Measurements from ENCODE around the gene MEIS2. TPM values are rescaled to one million over a fixed set of nuclear protein-coding genes. Genes with fewer than 3 reads are reported as not detected.

Gene MEIS2
- total RNA-seq, 1 donor from 2014 or later: 6.0 TPM

GRCh38 chr15:37056177-37057121, 43.9 kb downstream of the MEIS2 start:
- DNase-seq: no peak
- Mint-ChIP-seq H3K36me3 (ENCODE audit: unreplicated experiment) (no peaks in the 10 kb centered on the region), H3K27me3 (ENCODE audit: unreplicated experiment) (no peaks in the 10 kb centered on the region), H3K4me1 (ENCODE audit: low read depth, unreplicated experiment) (peaks cover 22% of the 10 kb centered on the region), H3K4me3 (ENCODE audit: unreplicated experiment) (no peak overlapping the region), H3K27ac (ENCODE audit: unreplicated experiment) (no peak overlapping the region), H3K9me3 (ENCODE audit: unreplicated experiment) (peaks cover 2% of the 10 kb centered on the region)
- no peak for TF ChIP-seq CTCF (IDR thresholded peaks at IDR 0.05; ENCODE audit: partially characterized antibody, unreplicated experiment)

- Mint-ChIP-seq H3K36me3 (ENCODE audit: unreplicated experiment) (no peaks in the 10 kb centered on the region), H3K4me1 (ENCODE audit: low read depth, unreplicated experiment) (peaks cover 22% of the 10 kb centered on the region), H3K27ac (ENCODE audit: unreplicated experiment) (no peak overlapping the region), H3K4me3 (ENCODE audit: unreplicated experiment) (no peak overlapping the region), H3K27me3 (ENCODE audit: unreplicated experiment) (no peaks in the 10 kb centered on the region), H3K9me3 (ENCODE audit: unreplicated experiment) (peaks cover 2% of the 10 kb centered on the region)
- DNase-seq: no peak
- TF ChIP-seq CTCF (IDR thresholded peaks at IDR 0.05; ENCODE audit: partially characterized antibody, unreplicated experiment): no peak
Measured at GRCh38 chr15:37055481-37055880, 44.9 kb downstream of the MEIS2 start.

GRCh38 chr15:37054336-37054735, 46.0 kb downstream of the MEIS2 start:
- Mint-ChIP-seq H3K27me3 (ENCODE audit: unreplicated experiment) (no peaks in the 10 kb centered on the region), H3K27ac (ENCODE audit: unreplicated experiment) (no peak overlapping the region), H3K36me3 (ENCODE audit: unreplicated experiment) (no peaks in the 10 kb centered on the region), H3K4me3 (ENCODE audit: unreplicated experiment) (no peak overlapping the region), H3K4me1 (ENCODE audit: low read depth, unreplicated experiment) (peaks cover 22% of the 10 kb centered on the region), H3K9me3 (ENCODE audit: unreplicated experiment) (peaks cover 2% of the 10 kb centered on the region)
- no peak for DNase-seq
- no peak for TF ChIP-seq CTCF (IDR thresholded peaks at IDR 0.05; ENCODE audit: partially characterized antibody, unreplicated experiment)

- no peak for DNase-seq
- no peaks in the 10 kb centered on the region for H3K36me3 Mint-ChIP-seq (ENCODE audit: unreplicated experiment)
- H3K4me1 Mint-ChIP-seq (ENCODE audit: low read depth, unreplicated experiment): peaks cover 18% of the 10 kb centered on the region
- H3K9me3 Mint-ChIP-seq (ENCODE audit: unreplicated experiment): no peaks in the 10 kb centered on the region
- no peaks in the 10 kb centered on the region for H3K27me3 Mint-ChIP-seq (ENCODE audit: unreplicated experiment)
- no peak for TF ChIP-seq CTCF (IDR thresholded peaks at IDR 0.05; ENCODE audit: partially characterized antibody, unreplicated experiment)
- no peak overlapping the region for H3K4me3 Mint-ChIP-seq (ENCODE audit: unreplicated experiment)
- no peak overlapping the region for H3K27ac Mint-ChIP-seq (ENCODE audit: unreplicated experiment)
Measured at GRCh38 chr15:37053166-37053565, 47.2 kb downstream of the MEIS2 start.

- TF ChIP-seq CTCF (IDR thresholded peaks at IDR 0.05; ENCODE audit: partially characterized antibody, unreplicated experiment): no peak
- no peak overlapping the region for H3K4me3 Mint-ChIP-seq (ENCODE audit: unreplicated experiment)
- H3K36me3 Mint-ChIP-seq (ENCODE audit: unreplicated experiment): no peaks in the 10 kb centered on the region
- H3K27ac Mint-ChIP-seq (ENCODE audit: unreplicated experiment): no peak overlapping the region
- H3K4me1 Mint-ChIP-seq (ENCODE audit: low read depth, unreplicated experiment): peaks cover 18% of the 10 kb centered on the region
- no peaks in the 10 kb centered on the region for H3K27me3 Mint-ChIP-seq (ENCODE audit: unreplicated experiment)
- no peaks in the 10 kb centered on the region for H3K9me3 Mint-ChIP-seq (ENCODE audit: unreplicated experiment)
- DNase-seq: no peak
Measured at GRCh38 chr15:37050345-37050744, 50.0 kb downstream of the MEIS2 start.
